IPS-11a (cell line): ENCODE results near the gene LOXL1.

Experiments
- H3K4me3 ChIP-seq: one replicate; pipeline ENCODE4 v1.5.1; 2013; ENCODE audit warnings: low read depth, low read length, control low read depth

LOXL1 gene

GRCh38 chr15:73921254-73921925, 4.9 kb upstream of the LOXL1 start:
- H3K4me3 ChIP-seq, result no peak overlapping the region

- no peak overlapping the region for H3K4me3 ChIP-seq
Observed at GRCh38 chr15:73922186-73923151, 3.8 kb upstream of the LOXL1 start.

GRCh38 chr15:73923156-73923487, 3.1 kb upstream of the LOXL1 start:
- H3K4me3 ChIP-seq, result no peak overlapping the region

GRCh38 chr15:73923488-73924164, 2.6 kb upstream of the LOXL1 start:
- no peak overlapping the region for H3K4me3 ChIP-seq

GRCh38 chr15:73924171-73924921, 1.9 kb upstream of the LOXL1 start:
- no peak overlapping the region for H3K4me3 ChIP-seq

- H3K4me3 ChIP-seq, result peak overlapping the region; percentile 43
Observed at GRCh38 chr15:73925848-73926218, 429 bp upstream of the LOXL1 start.

- peak overlapping the region; percentile 43 for H3K4me3 ChIP-seq
Observed at GRCh38 chr15:73927003-73927475, 777 bp downstream of the LOXL1 start.

- H3K4me3 ChIP-seq, result peak overlapping the region; percentile 43
Observed at GRCh38 chr15:73927476-73928240, 1.4 kb downstream of the LOXL1 start.

GRCh38 chr15:73928241-73928579, 1.9 kb downstream of the LOXL1 start:
- H3K4me3 ChIP-seq, result peak overlapping the region; percentile 43

GRCh38 chr15:73928971-73929627, 2.8 kb downstream of the LOXL1 start:
- H3K4me3 ChIP-seq, result no peak overlapping the region

- H3K4me3 ChIP-seq, result no peak overlapping the region
Observed at GRCh38 chr15:73930371-73930770, 4.1 kb downstream of the LOXL1 start.

GRCh38 chr15:73930790-73931281, 4.6 kb downstream of the LOXL1 start:
- H3K4me3 ChIP-seq, result no peak overlapping the region

- H3K4me3 ChIP-seq, result no peak overlapping the region
Observed at GRCh38 chr15:73931441-73931840, 5.2 kb downstream of the LOXL1 start.

GRCh38 chr15:73932381-73933191, 6.3 kb downstream of the LOXL1 start:
- no peak overlapping the region for H3K4me3 ChIP-seq

GRCh38 chr15:73934281-73934680, 8.0 kb downstream of the LOXL1 start:
- H3K4me3 ChIP-seq, result no peak overlapping the region

GRCh38 chr15:73935547-73935946, 9.3 kb downstream of the LOXL1 start:
- no peak overlapping the region for H3K4me3 ChIP-seq

GRCh38 chr15:73936181-73936580, 9.9 kb downstream of the LOXL1 start:
- H3K4me3 ChIP-seq, result no peak overlapping the region

GRCh38 chr15:73936588-73937290, 10.5 kb downstream of the LOXL1 start:
- H3K4me3 ChIP-seq, result no peak overlapping the region
